ENCODE measurements around the gene BRSK2.

GRCh38 chr11:1502168-1502953, 112.6 kb downstream of the BRSK2 start:
- no peak for TF ChIP-seq CTCF (IDR thresholded peaks at IDR 0.05; ENCODE audit: low read length)
- no peak for TF ChIP-seq EZH2 (IDR thresholded peaks at IDR 0.05; ENCODE audit: borderline replicate concordance, low read length)
